Neural cell (in vitro differentiated cells): ENCODE results near the gene APOD. TPM values are rescaled to one million over a fixed set of nuclear protein-coding genes. Genes with fewer than 3 reads are reported as not detected.

Source experiments
- H2AFZ ChIP-seq: fragments of 200-600, 300-800 bp; sonication (generic), shearing (Covaris generic); 2 replicates; pipeline ENCODE4 v1.6.0; 2014; ENCODE audit warnings: low read depth, mild to moderate bottlenecking, antibody characterized with exemption, low read length, moderate library complexity
- H3F3A ChIP-seq: fragments of 200-600 bp; shearing (Covaris generic); 2 replicates; pipeline ENCODE4 v1.6.1; 2016; ENCODE audit warnings: mild to moderate bottlenecking, moderate library complexity, mixed read lengths, antibody characterized with exemption, low read length; ENCODE audit not compliant: insufficient read depth, poor library complexity, severe bottlenecking
- H3K27ac ChIP-seq: fragments of 200-600, 300-800 bp; sonication (generic), shearing (Covaris generic); 2 replicates; pipeline ENCODE4 v1.5.1; 2014; ENCODE audit warnings: mild to moderate bottlenecking, low read length, moderate library complexity
- H3K27me3 ChIP-seq: fragments of 300-800, 200-600 bp; sonication (generic), shearing (Covaris generic); 2 replicates; pipeline ENCODE4 v1.6.0; 2014; ENCODE audit warnings: mild to moderate bottlenecking, low read depth, low read length, moderate library complexity; ENCODE audit not compliant: insufficient read depth
- H3K36me3 ChIP-seq: fragments of 300-800, 200-600 bp; sonication (generic), shearing (Covaris generic); 2 replicates; pipeline ENCODE4 v1.5.1; 2014; ENCODE audit warnings: mild to moderate bottlenecking, antibody characterized with exemption, low read length, moderate library complexity; ENCODE audit not compliant: insufficient read depth
- H3K4me2 ChIP-seq: fragments of 300-800, 200-600 bp; sonication (generic), shearing (Covaris generic); 2 replicates; pipeline ENCODE4 v1.6.0; 2014; ENCODE audit warnings: mild to moderate bottlenecking, low read length
- H3K4me3 ChIP-seq: fragments of 300-800, 200-600 bp; sonication (generic), shearing (Covaris generic); 2 replicates; pipeline ENCODE4 v1.5.1; 2014; ENCODE audit warnings: mild to moderate bottlenecking, low read length, moderate library complexity
- H3K79me2 ChIP-seq: fragments of 200-600 bp; shearing (Covaris generic); replicated peaks from 2 replicates; pipeline ENCODE4 v1.6.0; 2014; ENCODE audit warnings: mild to moderate bottlenecking, low read length, moderate library complexity; ENCODE audit not compliant: insufficient read depth
- H3K9ac ChIP-seq: fragments of 300-800, 200-600 bp; sonication (generic), shearing (Covaris generic); 2 replicates; pipeline ENCODE4 v1.6.1; 2016; ENCODE audit warnings: mild to moderate bottlenecking, low read length, mixed read lengths
- H3K9me2 ChIP-seq: fragments of 200-600 bp; shearing (Covaris generic); 2 replicates; pipeline ENCODE4 v1.6.1; 2016; ENCODE audit warnings: mild to moderate bottlenecking, low read length, mixed read lengths; ENCODE audit not compliant: insufficient read depth
- H3K9me3 ChIP-seq: fragments of 200-600, 300-800 bp; sonication (generic), shearing (Covaris generic); 2 replicates; pipeline ENCODE4 v1.6.1; 2016; ENCODE audit warnings: mild to moderate bottlenecking, mixed run types, low read length, moderate library complexity, mixed read lengths
- H4K20me1 ChIP-seq: fragments of 200-600 bp; shearing (Covaris generic); 2 replicates; pipeline ENCODE4 v1.6.1; 2016; ENCODE audit warnings: mild to moderate bottlenecking, mixed run types; ENCODE audit not compliant: insufficient read depth
- CTCF ChIP-seq: fragments of 450-650 bp; IDR thresholded peaks from 2 replicates; pipeline ENCODE4 v1.5.1; 2014; ENCODE audit warnings: antibody characterized with exemption, mild to moderate bottlenecking, moderate library complexity; ENCODE audit not compliant: poor library complexity, severe bottlenecking
- EP300 ChIP-seq: fragments of 450-650 bp; conservative IDR thresholded peaks from 2 replicates; pipeline ENCODE4 v1.6.1; 2014; ENCODE audit warnings: antibody characterized with exemption, mild to moderate bottlenecking, moderate library complexity; ENCODE audit not compliant: poor library complexity, severe bottlenecking
- EZH2 ChIP-seq: fragments of 200-600, 300-800 bp; shearing (Covaris generic), sonication (generic); IDR thresholded peaks from 2 replicates; pipeline ENCODE4 v1.6.1; 2014; ENCODE audit warnings: antibody characterized with exemption, low read length, borderline replicate concordance, mild to moderate bottlenecking; ENCODE audit not compliant: insufficient read depth, poor library complexity, severe bottlenecking
- MXI1 ChIP-seq: fragments of 450-650 bp; conservative IDR thresholded peaks from 2 replicates; pipeline ENCODE4 v1.6.1; 2014; ENCODE audit warnings: antibody characterized with exemption, mild to moderate bottlenecking; ENCODE audit not compliant: poor library complexity, severe bottlenecking
- POLR2AphosphoS5 ChIP-seq: IDR thresholded peaks from 2 replicates; pipeline ENCODE4 v1.6.1; 2012
- RAD21 ChIP-seq: fragments of 450-650 bp; conservative IDR thresholded peaks from 2 replicates; pipeline ENCODE4 v1.6.1; 2014; ENCODE audit warnings: antibody characterized with exemption, mild to moderate bottlenecking, moderate library complexity
- REST ChIP-seq: IDR thresholded peaks from 2 replicates; pipeline ENCODE4 v1.6.1; 2012; ENCODE audit warnings: borderline replicate concordance
- SMC3 ChIP-seq: fragments of 450-650 bp; conservative IDR thresholded peaks from 2 replicates; pipeline ENCODE4 v1.6.1; 2014; ENCODE audit warnings: antibody characterized with exemption, mild to moderate bottlenecking, moderate library complexity; ENCODE audit not compliant: poor library complexity
- TAF1 ChIP-seq: IDR thresholded peaks from 2 replicates; pipeline ENCODE4 v1.6.1; 2012; ENCODE audit warnings: low read depth
- polyA plus RNA-seq: library from polyadenylated mRNA; depleted of rRNA; stranded (reverse); fragments of >200 nt; gene quantifications from 2 replicates; pipeline ENCODE4 v1.2.3, GENCODE V29; 2014

The APOD gene
- polyA plus RNA-seq, 1 donor from 2014 or later: not detected

- H3F3A ChIP-seq: no peaks in the 10 kb centered on the region
- H3K4me2 ChIP-seq: no peak overlapping the region
- no peaks in the 10 kb centered on the region for H4K20me1 ChIP-seq
- H3K79me2 ChIP-seq: no peaks in the 10 kb centered on the region
- H3K9ac ChIP-seq: no peak overlapping the region
- H3K36me3 ChIP-seq: no peaks in the 10 kb centered on the region
- H3K27ac ChIP-seq: no peak overlapping the region
- H3K9me2 ChIP-seq: no peaks in the 10 kb centered on the region
- no peak overlapping the region for H3K4me3 ChIP-seq
- no peaks in the 10 kb centered on the region for H3K27me3 ChIP-seq
- no peaks in the 10 kb centered on the region for H3K9me3 ChIP-seq
- TF ChIP-seq EZH2: no peak
- no peak for TF ChIP-seq REST
- TF ChIP-seq CTCF: no peak
- TF ChIP-seq POLR2AphosphoS5: no peak
- no peak for TF ChIP-seq EP300
- TF ChIP-seq TAF1: no peak
- TF ChIP-seq RAD21: no peak
- TF ChIP-seq SMC3: no peak
- no peak for TF ChIP-seq MXI1
- H2AFZ ChIP-seq: no peak overlapping the region
Measured at GRCh38 chr3:195577645-195578177, 6.0 kb downstream of the APOD start.

- Histone ChIP-seq H2AFZ (no peak overlapping the region), H3K9me2 (no peaks in the 10 kb centered on the region), H3K36me3 (no peaks in the 10 kb centered on the region), H3K27me3 (no peaks in the 10 kb centered on the region), H3K9ac (no peak overlapping the region), H3K9me3 (no peaks in the 10 kb centered on the region), H3K27ac (no peak overlapping the region), H3K79me2 (no peaks in the 10 kb centered on the region), H3F3A (no peaks in the 10 kb centered on the region), H4K20me1 (no peaks in the 10 kb centered on the region), H3K4me3 (no peak overlapping the region), H3K4me2 (no peak overlapping the region)
- no peak for TF ChIP-seq REST
- no peak for TF ChIP-seq CTCF
- TF ChIP-seq MXI1: no peak
- TF ChIP-seq EZH2: no peak
- TF ChIP-seq SMC3: no peak
- no peak for TF ChIP-seq RAD21
- TF ChIP-seq EP300: no peak
- no peak for TF ChIP-seq TAF1
- no peak for TF ChIP-seq POLR2AphosphoS5
Measured at GRCh38 chr3:195574497-195575304, 9.0 kb downstream of the APOD start.
